HL-60/S4 treated with retinoic acid at 250 ng/mL for 4 days and 3 days (cell line): Measurements from ENCODE around the gene UCHL3.
"Not testable (repeated sequence)": the region's sequence is repeated elsewhere in the genome, so short reads cannot be mapped to it uniquely, and the experiment has no call there.

Source experiments
- in situ Hi-C: fragments of 300-500 bp; cut with MboI; formaldehyde crosslinking; loops from 2 replicates; pipeline ENCODE4 v1.7.0; 2022; ENCODE audit warnings: low sequenced_read_pairs

Gene UCHL3

GRCh38 chr13:75549262-75550158 lies at the start of gene UCHL3:
Gene UCHL3 (plus strand): TSS chr13:75549791. CDS start chr13:75549821, 30 bp downstream.
- in situ Hi-C loops: no loop called here

DNA sequence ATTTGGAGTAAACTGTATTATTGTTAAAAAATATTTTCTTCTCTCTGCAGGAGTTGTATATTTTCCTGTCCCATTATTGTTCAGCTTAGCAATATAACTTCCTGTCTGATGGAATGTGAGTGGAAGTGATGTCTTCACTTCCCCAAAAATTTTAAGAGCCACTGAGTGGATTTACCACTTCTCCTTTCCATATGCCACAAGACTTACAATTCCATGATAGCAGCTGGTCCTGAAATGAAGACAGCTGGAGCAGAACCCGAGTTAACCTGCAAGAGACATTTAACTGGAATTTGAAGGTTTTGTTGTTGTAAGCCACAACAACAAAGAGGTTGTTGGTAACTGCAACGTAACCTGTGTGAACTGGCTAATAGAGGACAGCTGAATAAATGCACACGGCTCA lies 44.3 kb upstream of the UCHL3 start:
- in situ Hi-C loops: no loop called here

- in situ Hi-C loops: no loop called here
Measured at GRCh38 chr13:75506018-75506417, 43.6 kb upstream of the UCHL3 start.

DNA sequence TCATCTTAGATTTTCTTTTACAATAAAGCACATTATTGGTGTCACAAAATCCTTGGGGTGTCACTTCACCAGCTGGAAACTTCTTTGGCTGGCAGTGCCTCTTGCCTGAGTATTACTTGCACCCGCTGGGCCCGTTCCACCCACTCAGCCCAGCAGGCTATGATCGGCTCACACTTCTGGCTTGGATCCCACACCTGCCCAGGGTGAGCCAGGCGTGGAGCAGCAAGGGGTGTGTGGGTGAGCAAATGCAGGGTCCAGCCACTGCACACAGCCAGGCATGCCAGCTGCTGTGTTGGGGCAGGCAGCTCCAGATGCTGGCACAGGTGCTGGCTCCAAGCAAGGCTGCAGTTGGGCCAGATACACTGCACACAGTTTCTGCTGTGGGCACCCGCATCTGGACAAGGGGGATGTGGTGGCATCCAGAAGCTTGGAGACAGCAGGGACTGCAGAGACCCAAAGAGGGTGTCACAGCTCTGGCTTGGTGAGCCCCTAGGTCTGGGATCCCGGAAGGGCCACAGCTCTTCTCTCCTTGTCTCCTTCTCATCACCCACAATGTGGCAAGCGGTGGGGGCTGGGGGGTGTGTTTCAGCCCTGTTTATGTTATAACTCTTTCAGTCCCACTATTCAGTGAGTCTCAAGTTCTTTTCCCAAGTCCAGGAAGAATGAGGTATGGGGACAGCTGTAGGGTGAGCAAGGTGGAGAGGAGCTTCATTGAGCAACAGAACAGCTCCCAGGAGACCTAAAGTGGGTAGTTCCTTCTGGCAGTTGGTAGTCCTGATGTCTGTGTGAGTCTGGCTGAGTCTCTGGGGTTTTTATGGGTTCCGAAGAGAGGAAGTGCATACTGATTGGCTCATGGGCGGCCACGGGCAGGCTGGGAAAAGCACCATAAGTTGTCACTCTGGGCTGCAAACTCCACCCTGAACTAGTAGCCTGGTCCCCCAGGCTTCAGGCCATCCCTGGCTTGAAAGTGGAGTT lies 42.3 kb upstream of the UCHL3 start:
- in situ Hi-C loops: no loop called here

GRCh38 chr13:75508002-75508548 lies 41.5 kb upstream of the UCHL3 start:
- in situ Hi-C loops: no loop called here

DNA sequence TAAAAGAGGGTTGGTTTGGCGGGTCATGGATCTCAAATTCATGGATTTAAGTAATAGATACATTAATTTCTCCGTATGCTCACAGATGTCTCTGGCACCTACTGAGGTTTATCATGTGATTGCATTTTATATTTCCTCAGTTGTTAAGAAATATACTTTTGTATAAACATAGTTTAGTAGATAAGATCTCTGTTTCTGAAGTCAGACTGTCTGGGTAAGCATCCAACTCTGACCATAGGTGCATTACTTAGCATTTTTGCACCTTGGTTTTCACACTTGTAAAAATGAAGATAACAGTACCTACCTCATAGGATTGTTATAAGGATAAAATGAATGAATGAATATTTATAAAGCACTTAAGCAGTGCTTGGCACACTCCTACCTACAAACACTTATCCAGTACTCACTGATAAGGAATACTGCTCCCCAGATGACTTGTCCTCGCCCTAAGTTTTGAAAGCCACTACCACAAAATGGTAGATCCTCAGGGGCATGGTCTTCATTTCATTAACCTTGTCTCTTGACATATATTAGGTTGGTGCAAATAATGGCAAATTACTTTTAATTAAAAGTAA lies 38.5 kb upstream of the UCHL3 start:
- in situ Hi-C loops: no loop called here

- in situ Hi-C loops: no loop called here
Measured at GRCh38 chr13:75512253-75512652, 37.3 kb upstream of the UCHL3 start.

- in situ Hi-C loops: no loop called here
Measured at GRCh38 chr13:75513271-75513670, 36.3 kb upstream of the UCHL3 start.

DNA sequence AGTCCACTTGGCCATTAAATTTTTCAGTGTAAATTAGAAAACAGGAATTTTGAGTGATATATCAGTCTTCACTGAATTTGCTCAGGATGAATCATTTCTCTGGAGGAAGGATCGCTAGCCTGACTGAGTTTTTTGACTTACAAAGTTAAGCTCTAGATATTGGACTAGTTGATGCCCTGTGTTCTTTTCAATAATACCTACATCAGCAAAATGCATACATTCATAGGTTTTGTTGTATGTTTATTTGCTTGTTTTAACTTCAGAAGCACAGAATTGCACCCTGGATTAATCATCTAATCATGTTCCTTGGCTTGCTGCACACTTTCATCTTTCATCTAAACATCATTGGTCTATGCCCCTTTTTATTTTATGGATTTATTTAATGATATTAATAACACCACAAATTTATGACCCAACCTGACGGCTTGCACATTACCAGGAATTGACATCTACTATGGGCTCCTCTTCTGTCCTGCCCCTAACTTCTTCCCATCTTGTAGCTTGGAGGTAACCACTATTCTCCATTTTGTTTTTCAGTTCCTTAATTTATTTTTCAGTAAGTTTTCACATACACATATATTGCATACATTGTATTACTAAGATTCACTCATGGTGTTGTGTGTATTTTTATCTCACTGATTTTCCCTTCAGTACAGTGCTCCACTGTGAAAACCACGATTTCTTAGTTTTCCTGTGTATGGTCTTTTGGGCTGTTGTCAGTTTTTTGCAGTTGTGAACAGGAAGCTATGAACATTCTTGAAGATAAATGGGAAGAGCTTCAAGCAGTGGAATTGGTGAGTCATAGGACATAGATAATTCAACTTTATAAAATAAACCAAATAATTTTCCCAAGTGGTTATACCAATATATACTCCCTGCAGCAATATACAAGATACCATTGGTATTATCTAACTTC lies 35.3 kb upstream of the UCHL3 start:
- in situ Hi-C loops: no loop called here

- in situ Hi-C loops: no loop called here
Measured at GRCh38 chr13:75518439-75519088, 31.0 kb upstream of the UCHL3 start.

GRCh38 chr13:75521956-75522355 lies 27.6 kb upstream of the UCHL3 start:
- in situ Hi-C loops: no loop called here

DNA sequence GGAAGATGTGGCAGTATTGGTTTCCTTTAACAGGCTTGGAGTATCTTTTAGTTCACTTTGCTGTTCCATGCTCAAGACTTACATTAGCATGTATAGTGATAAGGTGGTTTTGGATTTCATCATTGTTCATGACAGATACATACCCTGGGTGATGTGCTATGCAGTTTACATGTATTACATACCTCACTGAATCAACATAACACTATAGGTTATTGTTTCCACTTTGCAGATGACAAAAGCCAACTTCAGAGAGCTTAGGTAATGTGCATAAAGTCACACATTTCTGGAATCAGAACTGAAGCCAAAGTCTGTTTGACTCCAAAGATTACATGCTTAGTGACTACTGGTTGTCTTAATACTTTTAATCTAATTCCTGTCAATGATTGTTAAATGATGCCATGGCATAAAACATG lies 19.0 kb upstream of the UCHL3 start:
- in situ Hi-C loops: no loop called here

- in situ Hi-C loops: no loop called here
Measured at GRCh38 chr13:75533861-75534260, 15.7 kb upstream of the UCHL3 start.

DNA sequence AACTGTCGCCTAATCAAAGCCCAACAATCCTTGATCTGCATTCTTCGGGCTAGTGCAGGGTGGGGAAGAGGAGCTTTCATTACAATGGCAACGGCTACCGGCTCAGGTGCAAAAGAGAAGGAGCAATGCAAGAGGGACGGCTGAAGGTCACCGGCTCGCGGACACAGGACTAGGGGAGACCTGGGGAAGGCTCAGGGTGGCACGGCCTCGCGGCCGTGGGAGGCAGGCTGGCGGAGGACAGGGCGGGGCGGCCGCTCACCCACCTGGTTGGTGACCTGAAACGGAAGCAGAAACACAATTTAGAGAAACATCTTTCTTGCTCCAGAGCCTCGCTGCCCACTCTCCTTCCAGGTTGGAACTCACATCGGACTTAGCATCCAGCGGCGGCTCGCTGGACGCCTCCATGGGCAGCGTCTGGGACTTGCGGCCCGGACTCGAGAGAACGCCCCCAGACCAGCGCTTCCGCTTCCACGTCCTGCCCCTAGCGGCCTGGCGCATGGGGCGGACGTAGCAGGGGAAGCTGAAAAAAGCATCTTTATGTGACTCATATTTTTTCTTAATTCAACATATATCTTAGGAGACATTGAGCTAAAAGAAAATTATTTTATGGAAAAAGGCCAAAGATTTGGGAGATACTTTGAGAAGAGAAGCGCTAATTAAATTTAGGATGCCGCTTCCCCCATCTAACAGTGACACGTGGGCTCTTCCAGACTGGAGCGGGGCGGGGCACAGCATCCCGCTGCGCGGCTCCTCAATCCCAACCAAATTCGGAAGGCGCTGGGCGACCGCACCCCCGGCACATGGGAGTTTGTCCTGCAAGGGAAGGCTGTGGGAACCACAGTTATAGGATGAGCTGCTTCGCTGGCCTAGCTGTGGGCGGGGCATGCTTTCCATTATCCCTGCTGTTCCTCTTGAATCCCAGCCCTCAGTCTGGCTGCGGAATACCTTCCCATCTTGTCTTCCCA lies 11.9 kb upstream of the UCHL3 start, which contains the start of gene COMMD6:
COMMD6 (minus strand) TSS at position 441 of the 965 bp plus-strand sequence; CDS start at position 405, 36 bp downstream.
- in situ Hi-C loops: no loop called here

DNA sequence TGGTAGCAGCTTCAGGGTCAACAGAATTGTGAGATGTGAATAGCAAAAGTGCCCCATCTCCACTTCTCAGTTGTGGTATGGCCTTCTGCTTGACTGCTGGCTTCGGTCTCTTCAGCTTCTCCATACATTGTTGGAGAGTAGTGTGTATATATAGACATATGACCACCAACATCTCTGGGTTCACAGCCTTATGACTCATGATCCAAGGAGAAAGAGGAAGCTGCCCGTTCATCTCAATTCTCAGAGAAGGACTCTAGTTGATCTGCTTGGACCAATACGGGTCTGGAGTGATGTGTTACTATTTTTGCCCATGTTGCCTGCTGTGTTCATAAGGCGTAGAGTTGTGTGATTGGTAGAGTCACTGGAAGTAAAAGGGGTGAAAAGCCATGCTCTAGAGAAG lies 8.3 kb upstream of the UCHL3 start:
- in situ Hi-C loops: no loop called here

- in situ Hi-C loops: no loop called here
Measured at GRCh38 chr13:75541961-75542360, 7.6 kb upstream of the UCHL3 start.

DNA sequence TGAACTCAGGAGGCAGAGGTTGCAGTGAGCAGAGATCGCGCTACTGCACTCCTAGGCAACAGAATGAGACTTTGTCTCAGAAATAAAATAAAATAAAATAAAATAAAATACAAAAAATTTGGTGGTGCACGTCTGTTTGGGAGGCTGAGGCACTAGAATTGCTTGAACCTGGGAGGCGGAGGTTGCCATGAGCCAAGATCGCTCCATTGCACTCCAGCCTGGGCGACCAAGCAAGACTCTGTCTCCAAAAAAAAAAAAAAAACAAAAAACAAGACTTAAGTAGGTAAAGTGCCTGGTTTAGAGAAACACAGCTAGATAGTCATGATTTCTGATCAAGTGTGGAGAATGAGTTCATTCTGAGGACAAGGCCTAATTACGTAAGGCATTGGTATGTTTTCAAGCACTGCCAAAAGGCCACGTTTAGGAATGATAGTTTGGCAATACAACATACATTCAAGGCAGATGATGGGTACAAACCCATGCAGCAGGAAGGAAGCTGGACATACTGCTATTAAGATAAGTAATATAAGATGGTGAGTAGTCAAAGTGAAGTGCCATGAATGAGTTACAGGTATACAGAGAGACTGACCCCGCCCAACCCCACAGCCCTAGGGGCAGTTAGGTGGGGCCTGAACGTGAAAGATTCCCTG lies 4.8 kb upstream of the UCHL3 start:
- in situ Hi-C loops: no loop called here

GRCh38 chr13:75545386-75545785 lies 4.2 kb upstream of the UCHL3 start:
- in situ Hi-C loops: not testable (repeated sequence)
